WERI-Rb-1 (cell line): Measurements from ENCODE around the gene HNMT.

Experiments
- DNase-seq: peaks from one replicate; pipeline ENCODE4 v3.0.0-alpha.2; 2020
- H3K27ac ChIP-seq: fragments of 250-450 bp; sonication (Bioruptor Pico); 2 replicates; pipeline ENCODE4 v1.5.1; 2020; ENCODE audit warnings: mild to moderate bottlenecking, moderate library complexity
- H3K27me3 ChIP-seq: fragments of 250-450 bp; sonication (Bioruptor Pico); 2 replicates; pipeline ENCODE4 v1.5.1; 2021; ENCODE audit warnings: mild to moderate bottlenecking, low read depth, moderate library complexity; ENCODE audit not compliant: insufficient read depth, severe bottlenecking
- H3K36me3 ChIP-seq: fragments of 250-450 bp; sonication (Bioruptor Pico); 2 replicates; pipeline ENCODE4 v1.5.1; 2020; ENCODE audit warnings: mild to moderate bottlenecking, moderate library complexity
- H3K4me3 ChIP-seq: 2 replicates; pipeline ENCODE4 v1.5.1; 2011; ENCODE audit warnings: low read depth, mild to moderate bottlenecking, control low read depth, low read length
- H3K9me3 ChIP-seq: fragments of 250-450 bp; sonication (Bioruptor Pico); 2 replicates; pipeline ENCODE4 v1.5.1; 2021; ENCODE audit warnings: mild to moderate bottlenecking, moderate library complexity; ENCODE audit not compliant: severe bottlenecking
- CTCF ChIP-seq: IDR thresholded peaks from 2 replicates; pipeline ENCODE4 v1.5.1; 2011; ENCODE audit warnings: low read depth, mild to moderate bottlenecking, control low read depth, inconsistent platforms, low read length

The HNMT gene

GRCh38 chr2:137963535-137964065, 673 bp upstream of the HNMT start:
- Histone ChIP-seq H3K36me3 (no peaks in the 10 kb centered on the region), H3K9me3 (peaks cover 2% of the 10 kb centered on the region), H3K27me3 (no peaks in the 10 kb centered on the region), H3K27ac (no peak overlapping the region), H3K4me3 (no peak overlapping the region)
- no peak for TF ChIP-seq CTCF
- no peak for DNase-seq

GRCh38 chr2:137964859-137965459, 686 bp downstream of the HNMT start:
- Histone ChIP-seq H3K4me3 (no peak overlapping the region), H3K9me3 (peaks cover 2% of the 10 kb centered on the region), H3K27ac (no peak overlapping the region), H3K36me3 (no peaks in the 10 kb centered on the region), H3K27me3 (no peaks in the 10 kb centered on the region)
- no peak for DNase-seq
- no peak for TF ChIP-seq CTCF

- Histone ChIP-seq H3K27me3 (no peaks in the 10 kb centered on the region), H3K36me3 (no peaks in the 10 kb centered on the region), H3K27ac (no peak overlapping the region), H3K4me3 (no peak overlapping the region), H3K9me3 (peaks cover 2% of the 10 kb centered on the region)
- no peak for TF ChIP-seq CTCF
- DNase-seq = no peak
Observed at GRCh38 chr2:137966043-137966442, 1.8 kb downstream of the HNMT start.

GRCh38 chr2:137967042-137967441, 2.8 kb downstream of the HNMT start:
- H3K9me3 ChIP-seq = no peaks in the 10 kb centered on the region
- H3K27ac ChIP-seq = no peak overlapping the region
- no peak overlapping the region for H3K4me3 ChIP-seq
- H3K27me3 ChIP-seq = no peaks in the 10 kb centered on the region
- H3K36me3 ChIP-seq = no peaks in the 10 kb centered on the region
- no peak for TF ChIP-seq CTCF
- DNase-seq = no peak

- no peak overlapping the region for H3K4me3 ChIP-seq
- no peak for DNase-seq
- no peaks in the 10 kb centered on the region for H3K27me3 ChIP-seq
- no peak overlapping the region for H3K27ac ChIP-seq
- H3K9me3 ChIP-seq = no peaks in the 10 kb centered on the region
- TF ChIP-seq CTCF = no peak
- H3K36me3 ChIP-seq = no peaks in the 10 kb centered on the region
Observed at GRCh38 chr2:137968477-137969417, 4.5 kb downstream of the HNMT start.
